Cardiac muscle cell (in vitro differentiated cells and primary cell): ENCODE measurements around the gene NF2. TPM values are rescaled to one million over a fixed set of nuclear protein-coding genes. Genes with fewer than 3 reads are reported as not detected.
"Not testable (repeated sequence)": the region's sequence is repeated elsewhere in the genome, so short reads cannot be mapped to it uniquely, and the experiment has no call there.

Source experiments
- DNase-seq, 2 donors: peaks; one replicate each; pipeline versions ENCODE4 v3.0.0 to v3.0.0-alpha.2; 2010 to 2017; ENCODE audit warnings: low read depth in 1 of 2, low spot score in 1 of 2
- H3K27ac ChIP-seq: fragments of 200-600 bp; sonication (generic); 2 replicates; pipeline ENCODE4 v1.5.1; 2016
- H3K27me3 ChIP-seq: fragments of 200-600 bp; sonication (generic); 2 replicates; pipeline ENCODE4 v1.6.0; 2016; ENCODE audit warnings: control low read depth
- H3K36me3 ChIP-seq: fragments of 200-600 bp; sonication (generic); 2 replicates; pipeline ENCODE4 v1.5.1; 2016; ENCODE audit warnings: control low read depth
- H3K4me1 ChIP-seq: fragments of 200-600 bp; sonication (generic); 2 replicates; pipeline ENCODE4 v1.8.1; 2017; ENCODE audit warnings: low read depth, mild to moderate bottlenecking, mixed run types
- H3K4me3 ChIP-seq: fragments of 200-600 bp; sonication (generic); 2 replicates; pipeline ENCODE4 v1.5.1; 2016; ENCODE audit warnings: mild to moderate bottlenecking
- H3K9me3 ChIP-seq: fragments of 200-600 bp; sonication (generic); 2 replicates; pipeline ENCODE4 v1.5.1; 2017; ENCODE audit warnings: low read depth, mild to moderate bottlenecking, control low read depth
- CTCF ChIP-seq: IDR thresholded peaks from 2 replicates; pipeline ENCODE4 v1.5.1; 2012; ENCODE audit warnings: low read depth, mild to moderate bottlenecking, low read length
- polyA plus RNA-seq: library from polyadenylated mRNA; unstranded; fragments of >200 nt; fragmentation: Nextera tagmentation; extraction: Ambion mirVana; gene quantifications from 2 replicates; pipeline ENCODE4 v1.2.1, GENCODE V29; 2016
- total RNA-seq: library from RNA; depleted of rRNA; stranded (reverse); fragments of >200 nt; gene quantifications from 2 replicates; pipeline ENCODE4 v1.2.3, GENCODE V29; 2016

Gene NF2
- total and polyA plus RNA-seq, 2 experiments from 2014 or later, result 32.8 to 40.2 TPM

- no peak overlapping the region for H3K4me3 ChIP-seq
- no peaks in the 10 kb centered on the region for H3K9me3 ChIP-seq
- H3K27me3 ChIP-seq, result no peaks in the 10 kb centered on the region
- no peak for TF ChIP-seq CTCF
- no peaks in the 10 kb centered on the region for H3K36me3 ChIP-seq
- H3K27ac ChIP-seq, result no peak overlapping the region
- DNase-seq, result peak in 1 of 2 donors; percentile 78
- no peaks in the 10 kb centered on the region for H3K4me1 ChIP-seq
Observed at GRCh38 chr22:29587938-29588699, 15.3 kb upstream of the NF2 start.

- no peak for TF ChIP-seq CTCF
- DNase-seq, result peak in 1 of 2 donors; percentile 15
- no peaks in the 10 kb centered on the region for H3K4me1 ChIP-seq
Observed at GRCh38 chr22:29593923-29594322, 9.5 kb upstream of the NF2 start.

GRCh38 chr22:29594447-29594846 lies 9.0 kb upstream of the NF2 start:
- DNase-seq, H3K4me1 ChIP-seq, H3K27me3 ChIP-seq, H3K9me3 ChIP-seq, H3K36me3 ChIP-seq, H3K27ac ChIP-seq, H3K4me3 ChIP-seq: not testable (repeated sequence)

More at GRCh38 chr22:29593923-29594322, 9.5 kb upstream of the NF2 start:
- Histone ChIP-seq H3K27ac (no peak overlapping the region), H3K4me3 (no peak overlapping the region), H3K27me3 (no peaks in the 10 kb centered on the region), H3K9me3 (no peaks in the 10 kb centered on the region), H3K36me3 (no peaks in the 10 kb centered on the region)

GRCh38 chr22:29596408-29596807 lies 7.0 kb upstream of the NF2 start:
- DNase-seq, result no peak
- Histone ChIP-seq H3K9me3 (no peaks in the 10 kb centered on the region), H3K4me1 (no peaks in the 10 kb centered on the region), H3K27me3 (no peaks in the 10 kb centered on the region), H3K4me3 (no peak overlapping the region), H3K27ac (no peak overlapping the region), H3K36me3 (no peaks in the 10 kb centered on the region)
- no peak for TF ChIP-seq CTCF

- H3K4me3 ChIP-seq, H3K36me3 ChIP-seq, H3K27ac ChIP-seq, H3K9me3 ChIP-seq, H3K27me3 ChIP-seq, H3K4me1 ChIP-seq, DNase-seq: not testable (repeated sequence)
Observed at GRCh38 chr22:29597871-29598683, 5.4 kb upstream of the NF2 start.

GRCh38 chr22:29598684-29599020 lies 4.8 kb upstream of the NF2 start:
- no peak for TF ChIP-seq CTCF
- Histone ChIP-seq H3K27ac (no peak overlapping the region), H3K36me3 (no peaks in the 10 kb centered on the region), H3K9me3 (no peaks in the 10 kb centered on the region), H3K4me3 (no peak overlapping the region), H3K27me3 (no peaks in the 10 kb centered on the region), H3K4me1 (no peaks in the 10 kb centered on the region)
- no peak for DNase-seq
